ENCODE measurements around the gene SLC25A21.
A peak's percentile ranks its signal among the peaks of the same experiment; 100 is the strongest.

Gene SLC25A21

GRCh38 chr14:37034410-37035285, 137.8 kb downstream of the SLC25A21 start (continued):
- TF ChIP-seq GLIS1 (tag by site-specific recombination; IDR thresholded peaks at IDR 0.05) = peak; percentile 30; the same call in 1 of the 2 replicates
- TF ChIP-seq ZFHX2 (tag by site-specific recombination; conservative IDR thresholded peaks at IDR 0.05) = peak; percentile 92
- TF ChIP-seq PRDM6 (tag by site-specific recombination; IDR thresholded peaks at IDR 0.05) = peak; percentile 95
- TF ChIP-seq ZNF24 (tag by site-specific recombination; IDR thresholded peaks at IDR 0.05) = peak; percentile 43; the same call in 1 of the 2 replicates
- 0 out of 2 replicates have a peak, but pooled peaks have one; percentile 9 for TF ChIP-seq ZNF394 (tag by site-specific recombination; IDR thresholded peaks at IDR 0.05; ENCODE audit: borderline replicate concordance)
- TF ChIP-seq ZXDB (tag by site-specific recombination; IDR thresholded peaks at IDR 0.05) = peak; percentile 68
- 0 out of 2 replicates have a peak, but pooled peaks have one; percentile 50 for TF ChIP-seq MZF1 (tag by site-specific recombination; IDR thresholded peaks at IDR 0.05; ENCODE audit: borderline replicate concordance)

- TF ChIP-seq HOXD13 (CRISPR knock-in tag; IDR thresholded peaks at IDR 0.05; ENCODE audit: borderline replicate concordance) (no peak), GFI1B (tag by site-specific recombination; IDR thresholded peaks at IDR 0.05) (no peak), ZNF843 (tag by site-specific recombination; IDR thresholded peaks at IDR 0.05) (no peak), SCRT2 (tag by site-specific recombination; IDR thresholded peaks at IDR 0.05) (no peak), ZNF488 (tag by site-specific recombination; IDR thresholded peaks at IDR 0.05) (no peak), ZNF645 (tag by site-specific recombination; IDR thresholded peaks at IDR 0.05) (no peak), ZNF558 (tag by site-specific recombination; IDR thresholded peaks at IDR 0.05) (no peak), ZNF121 (tag by site-specific recombination; IDR thresholded peaks at IDR 0.05) (no peak), EGR2 (tag by site-specific recombination; IDR thresholded peaks at IDR 0.05; ENCODE audit: low read depth) (no peak), SP2 (tag by site-specific recombination; IDR thresholded peaks at IDR 0.05) (no peak), ZNF548 (tag by site-specific recombination; IDR thresholded peaks at IDR 0.05) (no peak), ZNF292 (tag by site-specific recombination; IDR thresholded peaks at IDR 0.05; ENCODE audit: borderline replicate concordance, low read depth) (no peak), ZFP3 (tag by site-specific recombination; IDR thresholded peaks at IDR 0.05; ENCODE audit: low read depth) (no peak), ZNF248 (tag by site-specific recombination; IDR thresholded peaks at IDR 0.05) (no peak), SCRT1 (tag by site-specific recombination; IDR thresholded peaks at IDR 0.05; ENCODE audit: borderline replicate concordance) (no peak)
- Histone ChIP-seq H3K27ac (ENCODE audit: extremely low read depth, low read depth, low read length) (no peak overlapping the region), H3K9me3 (ENCODE audit: control insufficient read depth, insufficient read depth, low read depth, low read length) (no peaks in the 10 kb centered on the region), H3K4me3 (ENCODE audit: low read depth, low read length) (no peak overlapping the region), H3K4me1 (ENCODE audit: control insufficient read depth, insufficient read depth, low read length) (peaks cover 24% of the 10 kb centered on the region), H3K36me3 (ENCODE audit: control insufficient read depth in 2 of 2, insufficient read depth in 1 of 2, low read length in 2 of 2) (no peaks in the 10 kb centered on the region)
- POLR2A ChIA-PET = no interaction called here
- CTCF ChIA-PET = interaction anchor here (1.0 kb wide), 1 partner anchor 964 kb away, joined by 3 read pairs; no protein-coding TSS in a partner anchor
These were observed 139.5 kb downstream of the SLC25A21 start for GRCh38 chr14:37032863-37033262.
